NT2/D1 (cell line): ENCODE measurements around the gene ESRRB.

Experiments
- SUZ12 ChIP-seq: IDR thresholded peaks from 2 replicates; pipeline ENCODE4 v1.6.1; 2011; ENCODE audit not compliant: insufficient read length, insufficient read depth; ENCODE audit errors: extremely low read depth
- YY1 ChIP-seq: IDR thresholded peaks from 2 replicates; pipeline ENCODE4 v1.6.1; 2011; ENCODE audit not compliant: insufficient read length, insufficient read depth
- ZNF274 ChIP-seq: IDR thresholded peaks from 2 replicates; pipeline ENCODE4 v1.6.1; 2011; ENCODE audit warnings: mild to moderate bottlenecking, low read depth, low read length

GRCh38 chr14:76375947-76376404 is at the start of gene ESRRB:
- TF ChIP-seq ZNF274, result no peak
- TF ChIP-seq YY1, result no peak
- TF ChIP-seq SUZ12, result no peak
